Measurements from ENCODE around the gene ARSI. TPM values are rescaled to one million over a fixed set of nuclear protein-coding genes. Genes with fewer than 3 reads are reported as not detected.

Gene ARSI
- total RNA-seq, 1 donor from 2014 or later: not detected

- Mint-ChIP-seq H3K27me3 (ENCODE audit: unreplicated experiment) (peaks cover 3% of the 10 kb centered on the region), H3K4me3 (ENCODE audit: unreplicated experiment) (no peak overlapping the region), H3K9me3 (ENCODE audit: unreplicated experiment) (peaks cover 2% of the 10 kb centered on the region), H3K36me3 (ENCODE audit: unreplicated experiment) (no peaks in the 10 kb centered on the region), H3K27ac (ENCODE audit: unreplicated experiment) (no peak overlapping the region), H3K4me1 (ENCODE audit: low read depth, unreplicated experiment) (peaks cover 14% of the 10 kb centered on the region)
- TF ChIP-seq CTCF (IDR thresholded peaks at IDR 0.05; ENCODE audit: partially characterized antibody, unreplicated experiment): no peak
- DNase-seq: no peak
These were observed 13.6 kb upstream of the ARSI start for GRCh38 chr5:150316320-150316719.

GRCh38 chr5:150315245-150315644 lies 12.5 kb upstream of the ARSI start:
- no peak for DNase-seq
- H3K27me3 Mint-ChIP-seq (ENCODE audit: unreplicated experiment): peaks cover 3% of the 10 kb centered on the region
- H3K4me1 Mint-ChIP-seq (ENCODE audit: low read depth, unreplicated experiment): peaks cover 18% of the 10 kb centered on the region
- H3K27ac Mint-ChIP-seq (ENCODE audit: unreplicated experiment): no peak overlapping the region
- H3K9me3 Mint-ChIP-seq (ENCODE audit: unreplicated experiment): peaks cover 3% of the 10 kb centered on the region
- H3K4me3 Mint-ChIP-seq (ENCODE audit: unreplicated experiment): no peak overlapping the region
- no peak for TF ChIP-seq CTCF (IDR thresholded peaks at IDR 0.05; ENCODE audit: partially characterized antibody, unreplicated experiment)
- no peaks in the 10 kb centered on the region for H3K36me3 Mint-ChIP-seq (ENCODE audit: unreplicated experiment)

GRCh38 chr5:150313921-150314716 lies 11.4 kb upstream of the ARSI start:
- H3K27ac Mint-ChIP-seq (ENCODE audit: unreplicated experiment): no peak overlapping the region
- no peak for DNase-seq

GRCh38 chr5:150313501-150313900 lies 10.8 kb upstream of the ARSI start:
- TF ChIP-seq CTCF (IDR thresholded peaks at IDR 0.05; ENCODE audit: partially characterized antibody, unreplicated experiment): no peak
- H3K4me1 Mint-ChIP-seq (ENCODE audit: low read depth, unreplicated experiment): peaks cover 27% of the 10 kb centered on the region

More at GRCh38 chr5:150313921-150314716, 11.4 kb upstream of the ARSI start:
- H3K4me1 Mint-ChIP-seq (ENCODE audit: low read depth, unreplicated experiment): peaks cover 25% of the 10 kb centered on the region
- TF ChIP-seq CTCF (IDR thresholded peaks at IDR 0.05; ENCODE audit: partially characterized antibody, unreplicated experiment): no peak
- H3K27me3 Mint-ChIP-seq (ENCODE audit: unreplicated experiment): peaks cover 3% of the 10 kb centered on the region
- H3K4me3 Mint-ChIP-seq (ENCODE audit: unreplicated experiment): no peak overlapping the region
- H3K9me3 Mint-ChIP-seq (ENCODE audit: unreplicated experiment): peaks cover 3% of the 10 kb centered on the region
- no peaks in the 10 kb centered on the region for H3K36me3 Mint-ChIP-seq (ENCODE audit: unreplicated experiment)

GRCh38 chr5:150312518-150312917 lies 9.8 kb upstream of the ARSI start:
- Mint-ChIP-seq H3K4me3 (ENCODE audit: unreplicated experiment) (peak overlapping the region; percentile 20), H3K27ac (ENCODE audit: unreplicated experiment) (no peak overlapping the region), H3K9me3 (ENCODE audit: unreplicated experiment) (peaks cover 5% of the 10 kb centered on the region), H3K4me1 (ENCODE audit: low read depth, unreplicated experiment) (peaks cover 29% of the 10 kb centered on the region), H3K36me3 (ENCODE audit: unreplicated experiment) (no peaks in the 10 kb centered on the region), H3K27me3 (ENCODE audit: unreplicated experiment) (peaks cover 3% of the 10 kb centered on the region)
- no peak for TF ChIP-seq CTCF (IDR thresholded peaks at IDR 0.05; ENCODE audit: partially characterized antibody, unreplicated experiment)
- no peak for DNase-seq

More at GRCh38 chr5:150313501-150313900, 10.8 kb upstream of the ARSI start:
- Mint-ChIP-seq H3K27me3 (ENCODE audit: unreplicated experiment) (peaks cover 3% of the 10 kb centered on the region), H3K27ac (ENCODE audit: unreplicated experiment) (no peak overlapping the region), H3K36me3 (ENCODE audit: unreplicated experiment) (no peaks in the 10 kb centered on the region), H3K4me3 (ENCODE audit: unreplicated experiment) (no peak overlapping the region), H3K9me3 (ENCODE audit: unreplicated experiment) (peaks cover 3% of the 10 kb centered on the region)
- no peak for DNase-seq
